ENCODE measurements around the gene BICDL1.

BICDL1 gene

GRCh38 chr12:120062976-120063579, 74.0 kb downstream of the BICDL1 start:
- peak; percentile 19 for DNase-seq (ENCODE audit: low read depth)
- H3K4me3 ChIP-seq (ENCODE audit: low read depth, low read length): no peak overlapping the region
- TF ChIP-seq, protein P1, sequence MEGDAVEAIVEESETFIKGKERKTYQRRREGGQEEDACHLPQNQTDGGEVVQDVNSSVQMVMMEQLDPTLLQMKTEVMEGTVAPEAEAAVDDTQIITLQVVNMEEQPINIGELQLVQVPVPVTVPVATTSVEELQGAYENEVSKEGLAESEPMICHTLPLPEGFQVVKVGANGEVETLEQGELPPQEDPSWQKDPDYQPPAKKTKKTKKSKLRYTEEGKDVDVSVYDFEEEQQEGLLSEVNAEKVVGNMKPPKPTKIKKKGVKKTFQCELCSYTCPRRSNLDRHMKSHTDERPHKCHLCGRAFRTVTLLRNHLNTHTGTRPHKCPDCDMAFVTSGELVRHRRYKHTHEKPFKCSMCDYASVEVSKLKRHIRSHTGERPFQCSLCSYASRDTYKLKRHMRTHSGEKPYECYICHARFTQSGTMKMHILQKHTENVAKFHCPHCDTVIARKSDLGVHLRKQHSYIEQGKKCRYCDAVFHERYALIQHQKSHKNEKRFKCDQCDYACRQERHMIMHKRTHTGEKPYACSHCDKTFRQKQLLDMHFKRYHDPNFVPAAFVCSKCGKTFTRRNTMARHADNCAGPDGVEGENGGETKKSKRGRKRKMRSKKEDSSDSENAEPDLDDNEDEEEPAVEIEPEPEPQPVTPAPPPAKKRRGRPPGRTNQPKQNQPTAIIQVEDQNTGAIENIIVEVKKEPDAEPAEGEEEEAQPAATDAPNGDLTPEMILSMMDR (conservative IDR thresholded peaks at IDR 0.05; ENCODE audit: low read depth, low read length): no peak

- DNase-seq (ENCODE audit: low read depth): no peak
- TF ChIP-seq, protein P1 (conservative IDR thresholded peaks at IDR 0.05; ENCODE audit: low read depth, low read length): no peak
- H3K4me3 ChIP-seq (ENCODE audit: low read depth, low read length): no peak overlapping the region
Measured at GRCh38 chr12:120064054-120064940, 75.3 kb downstream of the BICDL1 start.

DNA sequence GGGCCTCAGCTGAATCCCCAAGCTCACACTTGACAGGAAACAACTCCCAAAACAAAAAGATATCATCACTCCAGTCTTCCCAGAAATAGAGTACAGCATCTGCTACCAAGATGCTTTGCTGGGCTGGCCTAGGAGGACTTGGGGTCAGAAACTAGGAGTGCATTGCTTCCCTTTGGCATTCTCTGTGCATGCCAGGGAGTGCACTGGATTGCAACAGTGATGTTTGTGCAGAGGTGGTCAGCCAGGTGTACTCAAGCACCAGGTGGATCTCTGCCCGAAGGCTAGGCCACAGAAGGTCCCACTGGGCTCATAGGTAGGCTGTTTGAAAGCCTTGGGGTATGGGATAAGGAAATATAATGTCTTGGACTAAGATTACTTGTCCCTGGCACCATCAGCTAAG, 76.4 kb downstream of the BICDL1 start:
- no peak overlapping the region for H3K4me3 ChIP-seq (ENCODE audit: low read depth, low read length)
- TF ChIP-seq, protein P1 (conservative IDR thresholded peaks at IDR 0.05; ENCODE audit: low read depth, low read length): no peak
- no peak for DNase-seq (ENCODE audit: low read depth)

- DNase-seq (ENCODE audit: low read depth): no peak
- H3K4me3 ChIP-seq (ENCODE audit: low read depth, low read length): no peak overlapping the region
- TF ChIP-seq, protein P1 (conservative IDR thresholded peaks at IDR 0.05; ENCODE audit: low read depth, low read length): no peak
Measured at GRCh38 chr12:120066341-120066740, 77.3 kb downstream of the BICDL1 start.

DNA sequence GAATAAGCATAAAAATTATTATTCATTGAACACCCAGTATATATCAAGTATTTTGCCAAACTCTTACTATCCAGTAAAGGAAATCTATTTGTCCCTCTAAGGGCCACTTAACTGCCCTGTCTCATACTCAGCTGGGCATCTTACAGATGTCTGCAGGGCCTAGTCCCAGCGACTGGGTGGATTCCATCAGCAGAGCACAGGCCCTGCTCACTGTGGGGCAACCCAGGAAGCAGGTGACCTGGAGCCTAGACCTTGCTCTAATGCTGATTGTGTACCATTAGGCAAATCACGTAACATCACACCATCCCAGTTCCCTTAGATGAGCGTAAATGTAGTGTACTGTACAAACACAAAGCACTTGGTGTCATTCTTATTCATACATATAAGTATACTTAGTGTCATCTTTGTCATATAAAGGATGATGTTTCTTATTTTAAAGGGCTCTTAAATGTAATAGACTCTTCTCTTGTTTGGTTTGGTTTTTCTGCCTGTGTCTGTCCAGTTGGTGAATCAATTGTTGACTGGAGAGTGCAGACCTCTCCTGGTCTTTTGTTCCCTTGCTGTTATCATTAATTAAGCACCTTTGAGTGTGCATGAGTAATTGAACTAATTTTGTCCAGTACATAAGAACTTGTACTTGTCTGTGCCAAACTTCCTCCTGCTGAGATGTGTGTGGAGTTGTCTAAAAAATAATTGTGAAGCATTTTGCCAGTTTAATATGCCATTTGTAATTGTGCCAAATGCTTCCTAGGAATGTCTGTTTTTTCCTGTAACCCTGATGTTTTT, 78.2 kb downstream of the BICDL1 start:
- TF ChIP-seq, protein P1 (conservative IDR thresholded peaks at IDR 0.05; ENCODE audit: low read depth, low read length): no peak
- H3K4me3 ChIP-seq (ENCODE audit: low read depth, low read length): no peak overlapping the region
- no peak for DNase-seq (ENCODE audit: low read depth)

DNA sequence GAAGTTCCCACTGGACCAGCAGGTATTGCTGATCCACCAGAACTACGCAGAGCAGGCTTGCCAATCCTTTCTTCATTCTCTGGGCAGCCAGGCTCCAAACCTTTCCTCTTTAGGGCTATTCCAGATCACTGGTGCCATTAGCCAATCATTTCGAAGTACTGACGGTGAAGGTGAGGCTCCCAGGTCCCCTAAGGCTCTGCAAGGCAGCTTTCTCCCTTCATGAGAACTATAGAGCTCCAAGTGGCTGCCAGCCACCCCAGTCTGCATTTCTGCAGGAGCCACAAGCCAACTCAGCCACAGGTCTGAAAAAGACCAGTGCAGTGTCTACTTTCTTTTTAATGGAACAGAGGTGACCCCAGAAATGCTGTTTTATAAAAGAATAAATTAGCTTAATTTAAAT, 78.9 kb downstream of the BICDL1 start:
- TF ChIP-seq, protein P1 (conservative IDR thresholded peaks at IDR 0.05; ENCODE audit: low read depth, low read length): no peak
- no peak for DNase-seq (ENCODE audit: low read depth)
- H3K4me3 ChIP-seq (ENCODE audit: low read depth, low read length): no peak overlapping the region
